Hypothalamus (tissue), 51 donors: ENCODE measurements around the gene TPSAB1.
"Not testable (repeated sequence)": the region's sequence is repeated elsewhere in the genome, so short reads cannot be mapped to it uniquely, and the experiment has no call there.

ENCODE experiments used
- DNase-seq, 51 donors: peaks; one replicate each; lab custom pipeline; 2025; lab: John Stamatoyannopoulos, UW

TPSAB1 gene

GRCh38 chr16:1243907-1244850 is 3.7 kb downstream of the TPSAB1 start:
- DNase-seq = not testable (repeated sequence)

GRCh38 chr16:1244881-1245280 is 4.4 kb downstream of the TPSAB1 start:
- no peak for DNase-seq

- DNase-seq = no peak
Measured at GRCh38 chr16:1245452-1246020, 5.0 kb downstream of the TPSAB1 start.

GRCh38 chr16:1247903-1248537 is 7.5 kb downstream of the TPSAB1 start:
- DNase-seq = not testable (repeated sequence)

DNA sequence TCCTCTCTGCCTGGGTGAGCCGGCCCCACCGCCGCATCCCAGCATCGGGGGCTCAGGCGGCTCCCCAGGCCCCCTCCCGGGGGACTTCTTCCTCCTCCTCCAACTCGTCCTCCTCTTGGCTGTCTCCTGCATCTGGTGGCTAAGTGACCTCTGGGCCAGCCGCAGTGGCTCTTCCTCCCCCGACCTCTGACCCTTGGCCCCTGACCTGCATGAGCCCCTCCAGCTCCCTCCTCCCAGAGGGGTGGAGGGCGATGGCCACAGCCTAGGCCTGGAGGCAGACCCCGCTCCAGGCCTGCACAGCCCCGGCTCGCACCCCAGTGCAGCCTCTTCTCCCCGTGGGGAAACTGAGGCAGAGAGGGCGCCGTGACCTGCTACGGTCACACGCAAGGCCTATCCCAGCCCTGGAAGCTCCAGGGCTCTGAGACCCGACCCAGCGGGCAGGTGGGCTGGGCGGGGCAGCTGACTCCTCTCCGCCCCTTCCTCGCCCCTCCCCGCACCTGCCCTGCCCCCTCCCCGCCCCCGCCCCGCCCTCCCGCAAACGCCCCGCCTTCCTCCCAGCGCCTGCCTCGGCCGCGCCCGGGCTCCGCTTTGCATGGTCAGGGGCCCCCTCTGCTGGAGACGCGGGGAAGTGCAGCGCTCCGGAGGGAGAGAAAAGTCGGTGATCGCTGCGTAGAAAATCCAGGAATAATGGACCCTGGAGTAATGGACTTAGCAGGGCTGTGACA is 8.7 kb downstream of the TPSAB1 start:
- not testable (repeated sequence) for DNase-seq

DNA sequence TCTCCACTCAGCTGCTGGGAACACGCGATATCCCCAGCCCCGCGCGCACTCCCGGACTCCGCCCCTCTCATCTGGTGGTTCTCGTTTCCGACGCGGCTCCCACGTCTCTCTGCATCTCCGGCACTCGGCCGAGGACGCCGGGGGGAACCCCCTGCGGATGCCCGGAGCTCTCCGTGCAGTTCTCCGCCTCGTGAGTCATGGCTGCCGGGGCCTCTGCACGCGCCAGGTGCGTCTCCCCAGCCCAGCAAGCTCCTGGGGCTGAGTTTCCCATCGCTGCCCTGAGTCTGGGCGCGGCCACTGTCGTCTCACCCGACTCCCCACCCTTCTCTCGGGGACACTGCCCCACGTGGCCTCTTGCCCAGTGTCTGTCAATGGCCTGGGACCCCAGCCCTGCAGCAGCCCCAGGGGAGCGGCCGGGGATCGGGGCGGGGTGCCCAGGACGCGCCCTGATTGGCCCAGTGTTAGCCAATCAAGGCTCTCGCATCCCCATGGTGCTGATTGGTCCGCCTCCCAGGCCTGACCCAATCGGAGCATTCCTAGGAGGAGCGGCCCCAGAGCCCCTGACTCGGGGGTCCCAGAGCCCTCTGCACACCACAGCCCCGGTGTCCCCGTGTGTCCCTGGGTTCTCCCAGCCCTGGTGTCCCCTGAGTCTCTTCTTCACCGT is 13.3 kb downstream of the TPSAB1 start:
- DNase-seq = not testable (repeated sequence)

DNA sequence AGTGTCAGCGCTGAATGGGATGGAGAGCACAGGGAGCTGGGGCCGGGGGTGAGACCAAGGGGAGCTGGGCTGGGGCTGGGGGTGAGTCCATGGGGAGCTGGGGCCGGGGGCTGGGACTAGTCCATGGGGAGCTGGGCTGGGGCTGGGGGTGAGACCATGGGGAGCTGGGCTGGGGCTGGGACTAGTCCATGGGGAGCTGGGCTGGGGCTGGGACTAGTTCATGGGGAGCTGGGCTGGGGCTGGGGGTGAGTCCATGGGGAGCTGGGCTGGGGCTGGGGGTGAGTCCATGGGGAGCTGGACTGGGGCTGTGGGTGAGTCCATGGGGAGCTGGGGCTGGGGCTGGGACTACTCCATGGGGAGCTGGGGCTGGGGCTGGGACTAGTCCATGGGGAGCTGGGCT is 14.3 kb downstream of the TPSAB1 start:
- not testable (repeated sequence) for DNase-seq

- not testable (repeated sequence) for DNase-seq
Measured at GRCh38 chr16:1255276-1256122, 15.0 kb downstream of the TPSAB1 start, which contains the start of gene TPSD1. Gene TPSD1 (plus strand): TSS chr16:1256069. CDS start chr16:1256281, 212 bp downstream.

DNA sequence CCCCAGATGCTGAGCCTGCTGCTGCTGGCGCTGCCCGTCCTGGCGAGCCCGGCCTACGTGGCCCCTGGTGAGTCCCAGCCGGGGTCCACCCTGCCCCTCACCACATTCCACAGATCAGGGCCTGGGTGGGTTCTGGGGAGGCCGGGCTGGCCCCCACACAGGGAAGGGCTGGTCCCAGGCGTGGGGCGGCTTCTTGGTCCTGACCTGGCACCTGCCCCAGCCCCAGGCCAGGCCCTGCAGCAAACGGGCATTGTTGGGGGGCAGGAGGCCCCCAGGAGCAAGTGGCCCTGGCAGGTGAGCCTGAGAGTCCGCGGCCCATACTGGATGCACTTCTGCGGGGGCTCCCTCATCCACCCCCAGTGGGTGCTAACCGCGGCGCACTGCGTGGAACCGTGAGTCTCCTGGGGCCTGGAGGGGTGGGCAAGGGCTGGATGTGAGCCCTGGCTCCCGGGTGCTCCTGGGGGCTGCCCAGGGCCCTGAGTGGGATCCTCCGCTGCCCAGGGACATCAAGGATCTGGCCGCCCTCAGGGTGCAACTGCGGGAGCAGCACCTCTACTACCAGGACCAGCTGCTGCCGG is 15.9 kb downstream of the TPSAB1 start:
- not testable (repeated sequence) for DNase-seq

- DNase-seq = no peak
Measured at GRCh38 chr16:1256874-1257322, 16.4 kb downstream of the TPSAB1 start.

DNA sequence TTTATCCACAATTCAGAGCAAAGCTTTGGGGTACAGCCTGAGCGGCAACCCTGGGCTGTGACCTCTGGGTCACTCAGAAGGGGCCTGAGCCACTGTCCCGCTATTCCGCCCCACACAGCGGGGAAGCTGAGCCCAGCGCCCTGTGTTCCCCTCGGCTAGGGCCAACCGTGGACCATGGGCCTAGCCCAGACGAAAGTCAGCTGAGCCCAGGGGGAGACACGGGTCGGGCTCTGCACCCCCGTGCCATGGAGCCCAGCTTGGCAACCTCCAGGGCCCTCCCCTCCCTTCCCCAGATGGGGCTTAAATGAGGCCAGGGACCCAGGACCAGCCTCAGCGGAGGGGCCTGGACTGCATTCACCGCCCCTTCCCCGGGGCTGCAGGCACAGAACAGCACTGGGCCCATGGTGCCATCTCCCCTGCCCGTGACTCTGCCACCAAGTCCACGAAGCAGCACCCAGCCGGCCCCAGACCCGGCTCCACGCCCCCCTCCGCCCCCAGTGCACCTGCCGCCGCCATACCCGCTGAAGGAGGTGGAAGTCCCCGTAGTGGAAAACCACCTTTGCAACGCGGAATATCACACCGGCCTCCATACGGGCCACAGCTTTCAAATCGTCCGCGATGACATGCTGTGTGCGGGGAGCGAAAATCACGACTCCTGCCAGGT is 17.2 kb downstream of the TPSAB1 start:
- no peak for DNase-seq

DNA sequence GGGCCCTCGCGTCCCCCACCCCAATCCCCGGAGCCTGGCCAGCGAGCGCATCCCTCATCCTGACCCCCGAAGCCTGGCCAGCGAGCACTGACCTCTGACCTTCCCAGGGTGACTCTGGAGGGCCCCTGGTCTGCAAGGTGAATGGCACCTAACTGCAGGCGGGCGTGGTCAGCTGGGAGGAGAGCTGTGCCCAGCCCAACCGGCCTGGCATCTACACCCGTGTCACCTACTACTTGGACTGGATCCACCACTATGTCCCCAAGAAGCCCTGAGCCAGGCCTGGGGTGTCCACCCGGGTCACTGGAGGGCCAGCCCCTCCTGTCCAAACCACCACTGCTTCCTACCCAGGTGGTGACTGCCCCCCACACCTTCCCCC is 17.7 kb downstream of the TPSAB1 start:
- DNase-seq = no peak

- DNase-seq = no peak
Measured at GRCh38 chr16:1258906-1259759, 18.6 kb downstream of the TPSAB1 start.

DNA sequence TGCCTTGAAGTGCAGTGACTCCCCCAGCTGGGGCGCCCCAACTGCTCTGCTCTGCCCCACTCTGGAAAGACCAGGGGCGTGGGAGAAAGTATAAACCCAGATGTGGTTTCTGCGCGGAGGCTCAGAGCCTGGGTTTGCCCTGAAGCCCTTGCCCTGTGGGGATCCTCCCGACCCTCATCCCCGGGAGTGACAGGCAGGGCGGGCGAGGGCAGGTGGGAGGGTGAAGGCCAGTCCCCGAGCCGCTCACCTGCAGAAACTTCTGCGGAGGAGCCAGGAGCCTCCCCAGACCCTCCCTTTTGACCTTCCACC is 19.2 kb downstream of the TPSAB1 start:
- no peak for DNase-seq

GRCh38 chr16:1260101-1260680 is 19.7 kb downstream of the TPSAB1 start:
- no peak for DNase-seq

DNA sequence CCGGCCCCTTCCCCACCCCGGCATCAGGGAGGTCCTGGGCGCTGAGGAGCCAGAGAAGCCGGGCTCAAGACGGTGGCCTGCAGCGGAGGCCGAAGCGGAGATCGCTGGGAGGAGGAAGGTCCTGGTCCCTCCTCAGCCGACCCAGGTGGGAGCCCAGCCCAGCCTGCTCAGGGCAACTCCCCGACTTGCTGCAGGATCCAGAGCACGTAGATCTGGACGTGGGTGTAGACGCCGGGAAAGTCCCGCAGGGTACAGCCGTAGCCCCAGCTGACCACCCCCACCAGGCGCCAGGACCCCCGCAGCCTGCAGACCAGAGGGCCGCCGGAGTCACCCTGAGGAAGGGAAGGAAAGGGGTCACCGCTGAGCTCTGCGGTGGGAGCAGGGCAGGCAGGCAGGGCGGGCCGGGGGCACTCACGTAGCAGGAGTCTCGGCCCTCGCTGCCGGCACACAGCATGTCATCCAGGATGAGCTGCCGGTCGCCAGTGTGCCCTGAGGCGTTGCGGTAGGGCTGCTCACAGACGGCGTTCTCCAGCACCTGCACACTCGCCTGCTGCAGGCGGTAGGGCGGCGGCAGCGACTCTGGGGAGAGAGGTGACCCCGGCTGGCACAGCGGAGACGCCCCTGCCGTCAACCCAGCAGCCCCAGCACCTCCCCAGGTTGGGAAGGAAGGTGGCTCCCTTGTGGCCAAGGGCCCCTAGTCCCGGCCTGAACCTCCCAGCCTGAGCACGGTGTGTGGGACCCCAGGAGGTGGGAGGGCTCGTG is 20.8 kb downstream of the TPSAB1 start:
- DNase-seq = no peak
